Breast epithelium (tissue), 4 donors: ENCODE results near the gene CLEC4A. TPM values are rescaled to one million over a fixed set of nuclear protein-coding genes. Genes with fewer than 3 reads are reported as not detected.
"Not testable (repeated sequence)": the region's sequence is repeated elsewhere in the genome, so short reads cannot be mapped to it uniquely, and the experiment has no call there.

ENCODE experiments used
- DNase-seq, 2 donors: peaks; one replicate each; pipeline ENCODE4 v3.0.0-alpha.2; 2019; ENCODE audit warnings: low spot score in 2 of 2
- H3K27ac ChIP-seq, 2 donors: fragments of 200-600 bp; sonication (generic) in 1 of 2; one replicate each; pipeline ENCODE4 v1.5.1; 2016 to 2019; ENCODE audit warnings: mild to moderate bottlenecking in 1 of 2
- H3K27me3 ChIP-seq, 2 donors: fragments of 200-600 bp; sonication (generic) in 1 of 2; one replicate each; pipeline versions ENCODE4 v1.5.1 to v1.6.0; 2017 to 2019; ENCODE audit warnings: control low read depth in 1 of 2, mild to moderate bottlenecking in 1 of 2
- H3K36me3 ChIP-seq: fragments of 200-600 bp; one replicate; pipeline ENCODE4 v1.5.1; 2019
- H3K4me1 ChIP-seq, 2 donors: fragments of 200-600 bp; sonication (generic); one replicate each; pipeline ENCODE4 v1.5.1; 2016 to 2019; ENCODE audit warnings: control low read depth in 1 of 2
- H3K4me3 ChIP-seq, 3 donors: fragments of 200-600 bp; sonication (generic); 1 replicate in 2 of 3; 2 replicates in 1 of 3; pipeline ENCODE4 v1.5.1; 2016 to 2019; ENCODE audit warnings: mild to moderate bottlenecking in 3 of 3, moderate library complexity in 2 of 3
- H3K9me3 ChIP-seq, 2 donors: fragments of 200-600 bp; sonication (generic) in 1 of 2; one replicate each; pipeline ENCODE4 v1.5.1; 2016 to 2019; ENCODE audit warnings: control low read depth in 1 of 2
- CTCF ChIP-seq, 3 donors: fragments of 450-650 bp; IDR thresholded peaks; one replicate each; pipeline ENCODE4 v1.5.1; 2016 to 2017; ENCODE audit warnings: antibody characterized with exemption in 3 of 3, mild to moderate bottlenecking in 3 of 3, moderate library complexity in 3 of 3
- POLR2A ChIP-seq: fragments of 450-650 bp; IDR thresholded peaks from one replicate; pipeline ENCODE4 v1.6.1; 2016; ENCODE audit warnings: antibody characterized with exemption, mild to moderate bottlenecking, moderate library complexity
- POLR2AphosphoS5 ChIP-seq, 3 donors: sonication (generic); formaldehyde crosslinking; IDR thresholded peaks; one replicate each; pipeline ENCODE4 v1.6.1; 2017; ENCODE audit warnings: antibody characterized with exemption in 3 of 3
- intact Hi-C: fragments of 100-400 bp; cut with DNase I; formaldehyde crosslinking; loops from one replicate; pipeline ENCODE4 v1.15.1; 2023; ENCODE audit warnings: low total_unique reads
- total RNA-seq, 3 donors: library from RNA; depleted of rRNA; stranded (reverse); fragments of >200 nt; gene quantifications; one replicate each; pipeline ENCODE4 v1.1.0, GENCODE V29; 2016

Gene CLEC4A
- total RNA-seq, 3 donors from 2014 or later: 2.5 to 3.9 (median 3.4) TPM

GRCh38 chr12:8099235-8099634, 24.2 kb upstream of the CLEC4A start:
- TF ChIP-seq CTCF (IDR thresholded peaks at IDR 0.05) (no peak), POLR2AphosphoS5 (IDR thresholded peaks at IDR 0.05) (no peak), POLR2A (no peak)
- DNase-seq: no peak
- Histone ChIP-seq H3K27ac (no peak overlapping the region), H3K27me3 (no peaks in the 10 kb centered on the region), H3K9me3 (no peaks in the 10 kb centered on the region), H3K36me3 (no peaks in the 10 kb centered on the region), H3K4me1 (no peaks in the 10 kb centered on the region), H3K4me3 (no peak overlapping the region)
- intact Hi-C loops: no loop called here

- Histone ChIP-seq H3K27me3 (no peaks in the 10 kb centered on the region), H3K27ac (no peak overlapping the region)
- intact Hi-C loops: no loop called here
These were observed 14.5 kb upstream of the CLEC4A start for GRCh38 chr12:8108808-8109398.

GRCh38 chr12:8113117-8113516, 10.3 kb upstream of the CLEC4A start:
- H3K4me3 ChIP-seq, intact Hi-C loops, H3K36me3 ChIP-seq, DNase-seq, H3K9me3 ChIP-seq, H3K4me1 ChIP-seq, H3K27ac ChIP-seq, H3K27me3 ChIP-seq: not testable (repeated sequence)

More at GRCh38 chr12:8108808-8109398, 14.5 kb upstream of the CLEC4A start:
- no peak overlapping the region for H3K4me3 ChIP-seq
- H3K9me3 ChIP-seq: no peaks in the 10 kb centered on the region
- TF ChIP-seq CTCF (IDR thresholded peaks at IDR 0.05) (peak; percentile 89 to 99 (median 92)), POLR2AphosphoS5 (IDR thresholded peaks at IDR 0.05) (no peak), POLR2A (no peak)
- no peaks in the 10 kb centered on the region for H3K4me1 ChIP-seq
- no peaks in the 10 kb centered on the region for H3K36me3 ChIP-seq
- peak; percentile 53 to 67 for DNase-seq

GRCh38 chr12:8120072-8120713, 3.2 kb upstream of the CLEC4A start:
- no peak overlapping the region for H3K27ac ChIP-seq
- no peaks in the 10 kb centered on the region for H3K4me1 ChIP-seq
- no peaks in the 10 kb centered on the region for H3K27me3 ChIP-seq
- intact Hi-C loops: no loop called here
- H3K9me3 ChIP-seq: no peaks in the 10 kb centered on the region
- TF ChIP-seq POLR2A: no peak
- no peak for TF ChIP-seq POLR2AphosphoS5 (IDR thresholded peaks at IDR 0.05)
- no peak for TF ChIP-seq CTCF (IDR thresholded peaks at IDR 0.05)
- H3K4me3 ChIP-seq: no peak overlapping the region
- no peaks in the 10 kb centered on the region for H3K36me3 ChIP-seq
- no peak for DNase-seq

GRCh38 chr12:8127138-8127537, 3.7 kb downstream of the CLEC4A start:
- intact Hi-C loops: no loop called here
- Histone ChIP-seq H3K36me3 (no peaks in the 10 kb centered on the region), H3K4me1 (no peaks in the 10 kb centered on the region), H3K9me3 (no peaks in the 10 kb centered on the region), H3K4me3 (no peak overlapping the region), H3K27me3 (no peaks in the 10 kb centered on the region), H3K27ac (no peak overlapping the region)
- TF ChIP-seq CTCF (IDR thresholded peaks at IDR 0.05) (no peak), POLR2AphosphoS5 (IDR thresholded peaks at IDR 0.05) (no peak), POLR2A (no peak)
- DNase-seq: no peak

- H3K36me3 ChIP-seq, intact Hi-C loops, H3K4me1 ChIP-seq, H3K27ac ChIP-seq, H3K27me3 ChIP-seq, H3K4me3 ChIP-seq, DNase-seq, H3K9me3 ChIP-seq: not testable (repeated sequence)
These were observed 10.4 kb downstream of the CLEC4A start for GRCh38 chr12:8133636-8134397.

GRCh38 chr12:8134398-8134930, 11.0 kb downstream of the CLEC4A start:
- H3K27me3 ChIP-seq, DNase-seq, intact Hi-C loops, H3K9me3 ChIP-seq, H3K4me3 ChIP-seq, H3K36me3 ChIP-seq, H3K27ac ChIP-seq, H3K4me1 ChIP-seq: not testable (repeated sequence)

GRCh38 chr12:8141647-8142046, 18.2 kb downstream of the CLEC4A start:
- not testable (repeated sequence) for H3K4me1 ChIP-seq, H3K9me3 ChIP-seq, H3K27ac ChIP-seq, H3K27me3 ChIP-seq, DNase-seq, H3K4me3 ChIP-seq, H3K36me3 ChIP-seq
- intact Hi-C loops: loop anchor here (10.0 kb wide), 1 partner anchor 1273 kb away; no protein-coding TSS in a partner anchor
